HepG2 (cell line): ENCODE results near the gene ZNF491. TPM values are rescaled to one million over a fixed set of nuclear protein-coding genes. Genes with fewer than 3 reads are reported as not detected.

Experiments used
- BHLHE40 ChIP-seq: IDR thresholded peaks from 2 replicates; pipeline ENCODE4 v1.6.1; 2011; ENCODE audit warnings: low read length, improper control_type of control experiment
- FOXA3 ChIP-seq: IDR thresholded peaks from 2 replicates; pipeline ENCODE4 v1.6.1; 2016; ENCODE audit warnings: missing genetic modification reagents, missing compliant biosample characterization
- FOXC1 ChIP-seq: sonication (generic); formaldehyde crosslinking; IDR thresholded peaks from 2 replicates; pipeline ENCODE4 v1.8.0; 2022; ENCODE audit warnings: mild to moderate bottlenecking, missing genetic modification reagents, borderline replicate concordance
- HNF4A ChIP-seq: sonication (generic); formaldehyde crosslinking; IDR thresholded peaks from 2 replicates; pipeline ENCODE4 v1.4.0; 2020; ENCODE audit warnings: missing genetic modification reagents
- HNF4G ChIP-seq, 2 experiments: sonication (generic) in 1 of 2; formaldehyde crosslinking in 1 of 2; IDR thresholded peaks; 2 replicates each; pipeline versions ENCODE4 v1.4.0 to v1.6.1; 2011 to 2020; ENCODE audit warnings: borderline replicate concordance in 2 of 2, low read depth in 2 of 2, mild to moderate bottlenecking in 2 of 2, low read length in 1 of 2, missing genetic modification reagents in 1 of 2, moderate library complexity in 1 of 2
- KAT8 ChIP-seq: IDR thresholded peaks from 2 replicates; pipeline ENCODE4 v1.6.1; 2016; ENCODE audit warnings: missing genetic modification reagents, missing compliant biosample characterization
- KLF16 ChIP-seq, 2 experiments: sonication (generic) in 1 of 2; formaldehyde crosslinking in 1 of 2; IDR thresholded peaks; 2 replicates each; pipeline versions ENCODE4 v1.6.1 to v1.8.0; 2016 to 2023; ENCODE audit warnings: missing genetic modification reagents in 2 of 2, missing compliant biosample characterization in 1 of 2
- NCOA2 ChIP-seq: sonication (generic); formaldehyde crosslinking; IDR thresholded peaks from 2 replicates; pipeline ENCODE4 v1.8.0; 2022; ENCODE audit warnings: inconsistent platforms
- NFE2L2 ChIP-seq: fragments of 150-350 bp; IDR thresholded peaks from 2 replicates; pipeline ENCODE4 v1.6.1; 2014; ENCODE audit warnings: low read length
- NFYC ChIP-seq: IDR thresholded peaks from 2 replicates; pipeline ENCODE4 v1.6.1; 2016; ENCODE audit warnings: missing genetic modification reagents, missing compliant biosample characterization
- NR3C1 ChIP-seq: sonication (generic); formaldehyde crosslinking; IDR thresholded peaks from 2 replicates; pipeline ENCODE4 v1.4.0; 2020; ENCODE audit warnings: missing genetic modification reagents
- POGZ ChIP-seq: sonication (generic); formaldehyde crosslinking; IDR thresholded peaks from 2 replicates; pipeline ENCODE4 v1.4.0; 2020; ENCODE audit warnings: mild to moderate bottlenecking, missing genetic modification reagents
- RXRA ChIP-seq: sonication (generic); formaldehyde crosslinking; IDR thresholded peaks from 2 replicates; pipeline ENCODE4 v1.5.1; 2020; ENCODE audit warnings: missing genetic modification reagents
- SMC3 ChIP-seq: IDR thresholded peaks from 2 replicates; pipeline ENCODE4 v1.6.1; 2011; ENCODE audit warnings: low read length, improper control_type of control experiment
- TEAD3 ChIP-seq: optimal IDR thresholded peaks from 2 replicates; pipeline ENCODE3; 2016; ENCODE audit warnings: borderline replicate concordance
- TOPORS ChIP-seq: sonication (generic); formaldehyde crosslinking; IDR thresholded peaks from 2 replicates; pipeline ENCODE4 v1.8.0; 2023; ENCODE audit warnings: mild to moderate bottlenecking, missing genetic modification reagents
- ZBTB7B ChIP-seq: sonication (generic); formaldehyde crosslinking; IDR thresholded peaks from 2 replicates; pipeline ENCODE4 v1.4.0; 2020; ENCODE audit warnings: missing genetic modification reagents
- ZNF367 ChIP-seq: sonication (generic); formaldehyde crosslinking; IDR thresholded peaks from 2 replicates; pipeline ENCODE4 v1.4.0; 2020; ENCODE audit warnings: missing genetic modification reagents, borderline replicate concordance
- ZNF619 ChIP-seq: sonication (generic); formaldehyde crosslinking; IDR thresholded peaks from 2 replicates; pipeline ENCODE4 v1.4.0; 2020; ENCODE audit warnings: mild to moderate bottlenecking, missing genetic modification reagents
- ZNF879 ChIP-seq: sonication (generic); formaldehyde crosslinking; IDR thresholded peaks from 2 replicates; pipeline ENCODE4 v1.8.1; 2023; ENCODE audit warnings: missing genetic modification reagents
- polyA plus RNA-seq, 8 experiments: library from polyadenylated mRNA; depleted of rRNA in 3 of 8; stranded (reverse) in 7 of 8; unstranded in 1 of 8; fragments of >200 nt; fragmentation: Illumina TruSeq in 4 of 8; extraction: Trizol in 4 of 8; gene quantifications; 2 replicates each; pipeline versions ENCODE4 v1.2.1 to v1.2.3, GENCODE V29; 2011 to 2016; ENCODE audit warnings: low read depth in 4 of 8, missing spikeins in 1 of 8, mixed read lengths in 1 of 8; ENCODE audit not compliant: insufficient read depth in 1 of 8
- total RNA-seq, 5 experiments: library from RNA; depleted of rRNA; stranded (reverse); fragments of >200 nt; fragmentation: Illumina TruSeq; extraction: Trizol; gene quantifications; 2 replicates each; pipeline ENCODE4 v1.2.3, GENCODE V29; 2016; ENCODE audit warnings: low read depth in 1 of 5
- TF ChIP-seq, protein P1 (sequence below): IDR thresholded peaks from 2 replicates; pipeline ENCODE4 v1.6.1; 2016; ENCODE audit warnings: missing compliant biosample characterization, missing genetic modification reagents, borderline replicate concordance
- TF ChIP-seq, protein P2 (sequence below): sonication (generic); formaldehyde crosslinking; conservative IDR thresholded peaks from 2 replicates; pipeline ENCODE4 v1.4.0; 2020; ENCODE audit warnings: missing genetic modification reagents
- TF ChIP-seq, protein P3 (sequence below): sonication (generic); formaldehyde crosslinking; IDR thresholded peaks from 2 replicates; pipeline ENCODE4 v1.8.0; 2022; ENCODE audit warnings: missing genetic modification reagents, mild to moderate bottlenecking, borderline replicate concordance
- TF ChIP-seq, protein P4 (sequence below), 2 experiments: sonication (generic) in 1 of 2; formaldehyde crosslinking in 1 of 2; IDR thresholded peaks; 2 replicates each; pipeline versions ENCODE4 v1.4.0 to v1.6.1; 2018 to 2020; ENCODE audit warnings: missing genetic modification reagents in 2 of 2, borderline replicate concordance in 1 of 2, low read depth in 1 of 2, mild to moderate bottlenecking in 1 of 2, missing biosample characterization in 1 of 2
- TF ChIP-seq, protein P5 (sequence below): IDR thresholded peaks from 2 replicates; pipeline ENCODE4 v1.6.1; 2016

The ZNF491 gene
- total and polyA plus RNA-seq, 2 of the 13 experiments (the other 11 are each of a cell fraction or from before 2014, with no cell fraction given): 0.57 to 2.2 TPM

DNA sequence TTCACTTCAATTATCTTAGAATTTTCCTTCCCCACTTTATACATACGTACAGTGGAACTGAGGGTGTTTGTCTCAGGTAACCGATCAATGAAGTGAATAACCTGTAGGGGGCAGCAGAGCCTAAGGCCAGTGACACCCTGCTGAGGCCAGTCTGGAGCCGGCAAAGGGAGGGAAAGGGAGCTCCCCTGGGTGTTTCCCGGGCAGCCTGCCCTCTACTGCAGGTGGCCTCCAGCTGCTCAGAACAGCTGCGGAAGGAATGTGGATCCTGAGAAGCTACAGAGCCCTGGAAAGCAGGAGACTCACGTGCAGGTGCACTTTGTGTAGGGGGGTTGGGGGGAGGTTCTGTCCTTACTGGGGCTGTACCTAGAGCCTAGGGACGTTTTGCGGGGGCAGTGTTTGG is 832 bp upstream of the ZNF491 start (continued):
- TF ChIP-seq SMC3: peak; percentile 73
- peak; percentile 53 for TF ChIP-seq TEAD3 (CRISPR knock-in tag)
- TF ChIP-seq, protein P1, sequence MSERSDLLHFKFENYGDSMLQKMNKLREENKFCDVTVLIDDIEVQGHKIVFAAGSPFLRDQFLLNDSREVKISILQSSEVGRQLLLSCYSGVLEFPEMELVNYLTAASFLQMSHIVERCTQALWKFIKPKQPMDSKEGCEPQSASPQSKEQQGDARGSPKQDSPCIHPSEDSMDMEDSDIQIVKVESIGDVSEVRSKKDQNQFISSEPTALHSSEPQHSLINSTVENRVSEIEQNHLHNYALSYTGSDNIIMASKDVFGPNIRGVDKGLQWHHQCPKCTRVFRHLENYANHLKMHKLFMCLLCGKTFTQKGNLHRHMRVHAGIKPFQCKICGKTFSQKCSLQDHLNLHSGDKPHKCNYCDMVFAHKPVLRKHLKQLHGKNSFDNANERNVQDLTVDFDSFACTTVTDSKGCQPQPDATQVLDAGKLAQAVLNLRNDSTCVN: 0 out of 2 replicates have a peak, but pooled peaks have one; percentile 46
- 0 out of 2 replicates have a peak, but pooled peaks have one; percentile 24 for TF ChIP-seq FOXC1 (CRISPR knock-in tag)
- TF ChIP-seq KAT8 (CRISPR knock-in tag): peak; percentile 57
- TF ChIP-seq BHLHE40: peak; percentile 67
- TF ChIP-seq HNF4G (IDR thresholded peaks at IDR 0.05; ENCODE audit: borderline replicate concordance, low read depth, low read length): no peak
- TF ChIP-seq HNF4G (CRISPR knock-in tag; IDR thresholded peaks at IDR 0.05; ENCODE audit: borderline replicate concordance, low read depth): no peak
- peak; percentile 44; the same call in 1 of the 2 replicates for TF ChIP-seq FOXA3 (CRISPR knock-in tag)
- TF ChIP-seq NCOA2 (CRISPR knock-in tag): peak; percentile 11; the same call in 1 of the 2 replicates
- no peak for TF ChIP-seq NFE2L2
- peak; percentile 17; the same call in 1 of the 2 replicates for TF ChIP-seq NFYC (CRISPR knock-in tag)
- peak; percentile 46; the same call in 1 of the 2 replicates for TF ChIP-seq ZBTB7B (CRISPR knock-in tag)
- no peak for TF ChIP-seq NR3C1 (CRISPR knock-in tag)
- no peak for TF ChIP-seq TOPORS
- TF ChIP-seq, protein P2, sequence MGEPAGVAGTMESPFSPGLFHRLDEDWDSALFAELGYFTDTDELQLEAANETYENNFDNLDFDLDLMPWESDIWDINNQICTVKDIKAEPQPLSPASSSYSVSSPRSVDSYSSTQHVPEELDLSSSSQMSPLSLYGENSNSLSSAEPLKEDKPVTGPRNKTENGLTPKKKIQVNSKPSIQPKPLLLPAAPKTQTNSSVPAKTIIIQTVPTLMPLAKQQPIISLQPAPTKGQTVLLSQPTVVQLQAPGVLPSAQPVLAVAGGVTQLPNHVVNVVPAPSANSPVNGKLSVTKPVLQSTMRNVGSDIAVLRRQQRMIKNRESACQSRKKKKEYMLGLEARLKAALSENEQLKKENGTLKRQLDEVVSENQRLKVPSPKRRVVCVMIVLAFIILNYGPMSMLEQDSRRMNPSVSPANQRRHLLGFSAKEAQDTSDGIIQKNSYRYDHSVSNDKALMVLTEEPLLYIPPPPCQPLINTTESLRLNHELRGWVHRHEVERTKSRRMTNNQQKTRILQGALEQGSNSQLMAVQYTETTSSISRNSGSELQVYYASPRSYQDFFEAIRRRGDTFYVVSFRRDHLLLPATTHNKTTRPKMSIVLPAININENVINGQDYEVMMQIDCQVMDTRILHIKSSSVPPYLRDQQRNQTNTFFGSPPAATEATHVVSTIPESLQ (CRISPR knock-in tag): 0 out of 2 replicates have a peak, but pooled peaks have one; percentile 57
- TF ChIP-seq RXRA (CRISPR knock-in tag): peak; percentile 50; the same call in 1 of the 2 replicates
- 0 out of 2 replicates have a peak, but pooled peaks have one; percentile 73 for TF ChIP-seq ZNF619 (CRISPR knock-in tag)
- no peak for TF ChIP-seq HNF4A (CRISPR knock-in tag)
- no peak for TF ChIP-seq ZNF367 (CRISPR knock-in tag)
- no peak for TF ChIP-seq POGZ (CRISPR knock-in tag)
- TF ChIP-seq KLF16 (CRISPR knock-in tag; IDR thresholded peaks at IDR 0.05): peak in 1 of 2 experiments; percentile 49; a peak in 1 of 4 replicates
- TF ChIP-seq, protein P3, sequence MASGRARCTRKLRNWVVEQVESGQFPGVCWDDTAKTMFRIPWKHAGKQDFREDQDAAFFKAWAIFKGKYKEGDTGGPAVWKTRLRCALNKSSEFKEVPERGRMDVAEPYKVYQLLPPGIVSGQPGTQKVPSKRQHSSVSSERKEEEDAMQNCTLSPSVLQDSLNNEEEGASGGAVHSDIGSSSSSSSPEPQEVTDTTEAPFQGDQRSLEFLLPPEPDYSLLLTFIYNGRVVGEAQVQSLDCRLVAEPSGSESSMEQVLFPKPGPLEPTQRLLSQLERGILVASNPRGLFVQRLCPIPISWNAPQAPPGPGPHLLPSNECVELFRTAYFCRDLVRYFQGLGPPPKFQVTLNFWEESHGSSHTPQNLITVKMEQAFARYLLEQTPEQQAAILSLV: no peak
- TF ChIP-seq ZNF879 (CRISPR knock-in tag): peak; percentile 52; the same call in 1 of the 2 replicates
- TF ChIP-seq, protein P4, sequence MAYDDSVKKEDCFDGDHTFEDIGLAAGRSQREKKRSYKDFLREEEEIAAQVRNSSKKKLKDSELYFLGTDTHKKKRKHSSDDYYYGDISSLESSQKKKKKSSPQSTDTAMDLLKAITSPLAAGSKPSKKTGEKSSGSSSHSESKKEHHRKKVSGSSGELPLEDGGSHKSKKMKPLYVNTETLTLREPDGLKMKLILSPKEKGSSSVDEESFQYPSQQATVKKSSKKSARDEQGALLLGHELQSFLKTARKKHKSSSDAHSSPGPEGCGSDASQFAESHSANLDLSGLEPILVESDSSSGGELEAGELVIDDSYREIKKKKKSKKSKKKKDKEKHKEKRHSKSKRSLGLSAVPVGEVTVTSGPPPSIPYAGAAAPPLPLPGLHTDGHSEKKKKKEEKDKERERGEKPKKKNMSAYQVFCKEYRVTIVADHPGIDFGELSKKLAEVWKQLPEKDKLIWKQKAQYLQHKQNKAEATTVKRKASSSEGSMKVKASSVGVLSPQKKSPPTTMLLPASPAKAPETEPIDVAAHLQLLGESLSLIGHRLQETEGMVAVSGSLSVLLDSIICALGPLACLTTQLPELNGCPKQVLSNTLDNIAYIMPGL (CRISPR knock-in tag; IDR thresholded peaks at IDR 0.05; ENCODE audit: borderline replicate concordance in 1 of 2, low read depth in 1 of 2): peak; percentile 69 to 91
- TF ChIP-seq, protein P5, sequence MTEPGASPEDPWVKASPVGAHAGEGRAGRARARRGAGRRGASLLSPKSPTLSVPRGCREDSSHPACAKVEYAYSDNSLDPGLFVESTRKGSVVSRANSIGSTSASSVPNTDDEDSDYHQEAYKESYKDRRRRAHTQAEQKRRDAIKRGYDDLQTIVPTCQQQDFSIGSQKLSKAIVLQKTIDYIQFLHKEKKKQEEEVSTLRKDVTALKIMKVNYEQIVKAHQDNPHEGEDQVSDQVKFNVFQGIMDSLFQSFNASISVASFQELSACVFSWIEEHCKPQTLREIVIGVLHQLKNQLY (CRISPR knock-in tag): 0 out of 2 replicates have a peak, but pooled peaks have one; percentile 10
